ENCODE measurements around the gene TXNL1.

DNA sequence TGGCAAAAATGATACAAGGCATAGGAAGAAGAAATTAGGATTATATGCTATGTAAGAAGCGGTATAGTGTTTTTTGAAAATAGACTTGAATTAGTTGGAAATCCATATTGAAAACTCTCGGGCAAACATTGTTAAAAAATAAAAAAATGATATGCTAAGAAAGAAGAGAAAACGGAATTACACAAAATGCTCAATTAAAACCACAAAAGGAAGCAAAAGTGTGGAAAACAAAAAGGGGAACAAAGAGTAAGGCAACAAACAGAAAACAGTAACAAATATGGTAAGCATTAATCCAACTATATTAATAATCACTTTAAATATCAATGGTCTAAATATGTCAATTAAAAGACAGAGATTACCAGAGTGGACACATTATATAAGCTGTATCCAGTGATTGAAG, 58.4 kb downstream of the TXNL1 start:
- TF ChIP-seq SP2 (IDR thresholded peaks at IDR 0.05; ENCODE audit: low read length), result no peak
- no peak for TF ChIP-seq EZH2 (IDR thresholded peaks at IDR 0.05; ENCODE audit: low read depth, low read length, severe bottlenecking)
- TF ChIP-seq, protein P1, sequence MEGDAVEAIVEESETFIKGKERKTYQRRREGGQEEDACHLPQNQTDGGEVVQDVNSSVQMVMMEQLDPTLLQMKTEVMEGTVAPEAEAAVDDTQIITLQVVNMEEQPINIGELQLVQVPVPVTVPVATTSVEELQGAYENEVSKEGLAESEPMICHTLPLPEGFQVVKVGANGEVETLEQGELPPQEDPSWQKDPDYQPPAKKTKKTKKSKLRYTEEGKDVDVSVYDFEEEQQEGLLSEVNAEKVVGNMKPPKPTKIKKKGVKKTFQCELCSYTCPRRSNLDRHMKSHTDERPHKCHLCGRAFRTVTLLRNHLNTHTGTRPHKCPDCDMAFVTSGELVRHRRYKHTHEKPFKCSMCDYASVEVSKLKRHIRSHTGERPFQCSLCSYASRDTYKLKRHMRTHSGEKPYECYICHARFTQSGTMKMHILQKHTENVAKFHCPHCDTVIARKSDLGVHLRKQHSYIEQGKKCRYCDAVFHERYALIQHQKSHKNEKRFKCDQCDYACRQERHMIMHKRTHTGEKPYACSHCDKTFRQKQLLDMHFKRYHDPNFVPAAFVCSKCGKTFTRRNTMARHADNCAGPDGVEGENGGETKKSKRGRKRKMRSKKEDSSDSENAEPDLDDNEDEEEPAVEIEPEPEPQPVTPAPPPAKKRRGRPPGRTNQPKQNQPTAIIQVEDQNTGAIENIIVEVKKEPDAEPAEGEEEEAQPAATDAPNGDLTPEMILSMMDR (IDR thresholded peaks at IDR 0.05; ENCODE audit: control extremely low read depth in 1 of 3, insufficient read depth in 1 of 3, low read depth in 1 of 3, low read length in 3 of 3), result no peak

Measured in H1 (cell line).